Liver (tissue), 9 donors: Measurements from ENCODE around the gene RRP8. TPM values are rescaled to one million over a fixed set of nuclear protein-coding genes. Genes with fewer than 3 reads are reported as not detected.
A peak's percentile ranks its signal among the peaks of the same experiment; 100 is the strongest.

Source experiments
- DNase-seq: peaks from one replicate; pipeline ENCODE4 v3.0.0-alpha.2; 2017; ENCODE audit warnings: low spot score
- H3K27ac ChIP-seq, 2 donors: one replicate each; pipeline ENCODE4 v1.7.0; 2013; ENCODE audit warnings: inconsistent platforms in 2 of 2, low read length in 2 of 2, control low read depth in 1 of 2, low read depth in 1 of 2, mild to moderate bottlenecking in 1 of 2
- H3K27me3 ChIP-seq, 4 donors: one replicate each; pipeline versions ENCODE4 v1.6.1 to v1.7.0; 2013; ENCODE audit warnings: low read length in 3 of 4, inconsistent platforms in 1 of 4, mild to moderate bottlenecking in 1 of 4, moderate library complexity in 1 of 4; ENCODE audit not compliant: control insufficient read depth in 4 of 4, insufficient read depth in 4 of 4
- H3K36me3 ChIP-seq, 4 donors: one replicate each; pipeline versions ENCODE4 v1.6.1 to v1.7.0; 2013; ENCODE audit warnings: low read length in 3 of 4, mild to moderate bottlenecking in 3 of 4, low read depth in 1 of 4, moderate library complexity in 1 of 4; ENCODE audit not compliant: control insufficient read depth in 4 of 4, insufficient read depth in 3 of 4
- H3K4me1 ChIP-seq, 4 donors: one replicate each; pipeline versions ENCODE4 v1.6.1 to v1.7.0; 2013; ENCODE audit warnings: low read length in 3 of 4, mild to moderate bottlenecking in 3 of 4, moderate library complexity in 1 of 4; ENCODE audit not compliant: control insufficient read depth in 4 of 4, insufficient read depth in 4 of 4
- H3K4me3 ChIP-seq, 3 donors: one replicate each; pipeline versions ENCODE4 v1.6.1 to v1.7.0; 2013; ENCODE audit warnings: low read length in 3 of 3, control low read depth in 1 of 3, low read depth in 1 of 3, mild to moderate bottlenecking in 1 of 3
- H3K9ac ChIP-seq, 2 donors: one replicate each; pipeline ENCODE4 v1.7.0; 2013; ENCODE audit warnings: low read length in 2 of 2, mild to moderate bottlenecking in 2 of 2, moderate library complexity in 2 of 2, control low read depth in 1 of 2, low read depth in 1 of 2
- H3K9me3 ChIP-seq, 4 donors: one replicate each; pipeline versions ENCODE4 v1.6.1 to v1.7.0; 2013; ENCODE audit warnings: low read length in 3 of 4; ENCODE audit not compliant: control insufficient read depth in 4 of 4
- EGR1 ChIP-seq, 2 donors: IDR thresholded peaks; 2 replicates each; pipeline ENCODE4 v1.6.1; 2016 to 2018; ENCODE audit warnings: antibody characterized with exemption in 2 of 2, low read depth in 2 of 2
- FOXA1 ChIP-seq: IDR thresholded peaks from 2 replicates; pipeline ENCODE4 v1.6.1; 2016; ENCODE audit warnings: antibody characterized with exemption
- FOXA2 ChIP-seq: IDR thresholded peaks from 2 replicates; pipeline ENCODE4 v1.6.1; 2016; ENCODE audit warnings: antibody characterized with exemption
- GABPA ChIP-seq, 2 donors: IDR thresholded peaks in 1 of 2; conservative IDR thresholded peaks in 1 of 2; 2 replicates each; pipeline ENCODE4 v1.6.1; 2016; ENCODE audit warnings: antibody characterized with exemption in 2 of 2, mild to moderate bottlenecking in 1 of 2, moderate library complexity in 1 of 2
- HNF4A ChIP-seq, 2 donors: conservative IDR thresholded peaks; 2 replicates each; pipeline ENCODE4 v1.6.1; 2016; ENCODE audit warnings: antibody characterized with exemption in 2 of 2, mild to moderate bottlenecking in 2 of 2
- HNF4G ChIP-seq: IDR thresholded peaks from 2 replicates; pipeline ENCODE4 v1.6.1; 2016; ENCODE audit warnings: antibody characterized with exemption
- JUND ChIP-seq, 2 donors: IDR thresholded peaks; 2 replicates each; pipeline ENCODE4 v1.6.1; 2016; ENCODE audit warnings: antibody characterized with exemption in 2 of 2
- NR2F2 ChIP-seq: IDR thresholded peaks from 2 replicates; pipeline ENCODE4 v1.6.1; 2016; ENCODE audit warnings: antibody characterized with exemption
- RAD21 ChIP-seq, 2 donors: IDR thresholded peaks; 2 replicates each; pipeline ENCODE4 v1.6.1; 2016; ENCODE audit warnings: antibody characterized with exemption in 2 of 2, mild to moderate bottlenecking in 2 of 2
- RXRA ChIP-seq, 2 donors: IDR thresholded peaks; 2 replicates each; pipeline ENCODE4 v1.6.1; 2017 to 2018; ENCODE audit warnings: antibody characterized with exemption in 2 of 2, mild to moderate bottlenecking in 1 of 2
- SP1 ChIP-seq: IDR thresholded peaks from 2 replicates; pipeline ENCODE4 v1.6.1; 2018; ENCODE audit warnings: antibody characterized with exemption, mild to moderate bottlenecking
- YY1 ChIP-seq: IDR thresholded peaks from 2 replicates; pipeline ENCODE4 v1.6.1; 2016; ENCODE audit warnings: antibody characterized with exemption, mild to moderate bottlenecking
- WGBS: extraction: QIAGEN DNeasy Blood & Tissue Kit; methylation state at CpG from one replicate; pipeline ENCODE4 v1.1.7; 2013; 5-methylcytosine and 5-hydroxymethylcytosine counted together
- polyA plus RNA-seq, 2 donors: library from polyadenylated mRNA; stranded (reverse) in 1 of 2; unstranded in 1 of 2; fragments of 200-250 nt in 1 of 2; fragments of >200 nt in 1 of 2; fragmentation: Nextera tagmentation in 1 of 2; extraction: Ambion mirVana in 1 of 2; gene quantifications; one replicate each; pipeline versions ENCODE4 v1.2.1 to v1.2.3, GENCODE V29; 2013 to 2015
- total RNA-seq, 2 donors: library from RNA; depleted of rRNA; stranded (reverse); fragments of >200 nt; gene quantifications; one replicate each; pipeline ENCODE4 v1.2.3, GENCODE V29; 2014
- TF ChIP-seq, protein P1 (sequence below): IDR thresholded peaks from 2 replicates; pipeline ENCODE4 v1.6.1; 2016; ENCODE audit warnings: antibody characterized with exemption, mild to moderate bottlenecking
- TF ChIP-seq, protein P2 (sequence below): IDR thresholded peaks from 2 replicates; pipeline ENCODE4 v1.6.1; 2016; ENCODE audit warnings: antibody characterized with exemption
- TF ChIP-seq, protein P3 (sequence below): IDR thresholded peaks from 2 replicates; pipeline ENCODE4 v1.6.1; 2016; ENCODE audit warnings: antibody characterized with exemption
- TF ChIP-seq, protein P4 (sequence below): fragments of 150-350 bp; IDR thresholded peaks from 2 replicates; pipeline ENCODE4 v1.5.1; 2017; ENCODE audit warnings: improper control_type of control experiment, low read depth, low read length; ENCODE audit not compliant: missing input control
- donor health status: healthy.
- donor health status: healthy.
- donor health status: healthy.
- donor health status: healthy.
- donor health status: healthy.

The RRP8 gene
- total and polyA plus RNA-seq, 4 donors: 10.3 to 12.6 (median 11.2) TPM

DNA sequence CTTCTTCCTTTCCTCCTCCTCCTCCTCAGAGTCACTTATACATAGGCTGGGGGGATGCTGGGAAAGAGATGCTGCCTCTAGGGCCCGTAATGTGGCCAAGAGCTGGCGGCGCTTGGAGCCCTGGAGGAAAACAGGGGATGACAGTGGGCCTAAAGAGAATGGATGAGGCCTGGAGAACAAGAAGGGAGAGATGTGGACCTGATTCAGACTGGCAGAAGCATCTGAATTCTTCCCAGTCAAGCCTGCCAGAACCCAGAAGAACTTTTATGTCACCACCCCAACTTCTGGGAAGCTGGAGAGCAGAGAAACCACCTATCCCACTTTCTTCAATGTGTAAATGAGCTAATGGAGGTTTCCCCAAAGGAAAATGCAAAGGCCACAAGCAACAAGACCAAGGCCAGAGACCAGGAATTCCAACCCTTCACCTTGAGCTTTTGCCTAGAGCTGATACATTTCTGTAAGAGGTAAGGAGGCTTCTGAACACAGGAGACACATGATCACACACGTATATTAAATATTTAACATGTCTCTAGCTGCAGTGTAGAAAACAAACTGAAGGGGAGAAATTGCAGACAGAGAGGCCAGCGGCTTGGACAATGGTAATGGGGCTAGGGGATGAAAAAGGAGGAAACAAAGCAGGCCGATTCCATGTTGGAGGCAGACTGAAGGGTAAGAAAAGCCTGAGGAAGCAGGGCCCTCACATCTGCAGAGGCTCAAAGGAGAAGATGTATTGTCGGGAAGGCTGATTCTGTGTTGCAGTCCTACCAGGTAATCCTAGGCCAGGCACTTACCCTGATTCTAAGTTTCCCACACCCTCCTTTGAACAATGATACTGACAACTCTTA, 1.1 kb downstream of the RRP8 start:
- Histone ChIP-seq H3K36me3 (peaks cover 0 to 26% (median 16%) of the 10 kb centered on the region in 4 donors), H3K4me1 (peaks cover 11 to 68% (median 52%) of the 10 kb centered on the region in 4 donors), H3K27ac (peak overlapping the region in 1 of 2 donors; percentile 66), H3K9ac (peak overlapping the region; percentile 97 to 98), H3K9me3 (no peaks in the 10 kb centered on the region), H3K27me3 (no peaks in the 10 kb centered on the region), H3K4me3 (peak overlapping the region; percentile 59 to 98 (median 70))
- TF ChIP-seq EGR1 (IDR thresholded peaks at IDR 0.05; ENCODE audit: low read depth in 2 of 2) (no peak), HNF4G (no peak), GABPA (IDR thresholded peaks at IDR 0.05 in 1 of 2, conservative IDR thresholded peaks at IDR 0.05 in 1 of 2) (no peak), FOXA2 (no peak), FOXA1 (no peak), YY1 (no peak), HNF4A (conservative IDR thresholded peaks at IDR 0.05) (no peak), SP1 (no peak), JUND (IDR thresholded peaks at IDR 0.05) (no peak), RXRA (IDR thresholded peaks at IDR 0.05) (no peak), RAD21 (IDR thresholded peaks at IDR 0.05) (no peak), NR2F2 (no peak)
- TF ChIP-seq, protein P1, sequence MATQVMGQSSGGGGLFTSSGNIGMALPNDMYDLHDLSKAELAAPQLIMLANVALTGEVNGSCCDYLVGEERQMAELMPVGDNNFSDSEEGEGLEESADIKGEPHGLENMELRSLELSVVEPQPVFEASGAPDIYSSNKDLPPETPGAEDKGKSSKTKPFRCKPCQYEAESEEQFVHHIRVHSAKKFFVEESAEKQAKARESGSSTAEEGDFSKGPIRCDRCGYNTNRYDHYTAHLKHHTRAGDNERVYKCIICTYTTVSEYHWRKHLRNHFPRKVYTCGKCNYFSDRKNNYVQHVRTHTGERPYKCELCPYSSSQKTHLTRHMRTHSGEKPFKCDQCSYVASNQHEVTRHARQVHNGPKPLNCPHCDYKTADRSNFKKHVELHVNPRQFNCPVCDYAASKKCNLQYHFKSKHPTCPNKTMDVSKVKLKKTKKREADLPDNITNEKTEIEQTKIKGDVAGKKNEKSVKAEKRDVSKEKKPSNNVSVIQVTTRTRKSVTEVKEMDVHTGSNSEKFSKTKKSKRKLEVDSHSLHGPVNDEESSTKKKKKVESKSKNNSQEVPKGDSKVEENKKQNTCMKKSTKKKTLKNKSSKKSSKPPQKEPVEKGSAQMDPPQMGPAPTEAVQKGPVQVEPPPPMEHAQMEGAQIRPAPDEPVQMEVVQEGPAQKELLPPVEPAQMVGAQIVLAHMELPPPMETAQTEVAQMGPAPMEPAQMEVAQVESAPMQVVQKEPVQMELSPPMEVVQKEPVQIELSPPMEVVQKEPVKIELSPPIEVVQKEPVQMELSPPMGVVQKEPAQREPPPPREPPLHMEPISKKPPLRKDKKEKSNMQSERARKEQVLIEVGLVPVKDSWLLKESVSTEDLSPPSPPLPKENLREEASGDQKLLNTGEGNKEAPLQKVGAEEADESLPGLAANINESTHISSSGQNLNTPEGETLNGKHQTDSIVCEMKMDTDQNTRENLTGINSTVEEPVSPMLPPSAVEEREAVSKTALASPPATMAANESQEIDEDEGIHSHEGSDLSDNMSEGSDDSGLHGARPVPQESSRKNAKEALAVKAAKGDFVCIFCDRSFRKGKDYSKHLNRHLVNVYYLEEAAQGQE: no peak
- TF ChIP-seq, protein P2, sequence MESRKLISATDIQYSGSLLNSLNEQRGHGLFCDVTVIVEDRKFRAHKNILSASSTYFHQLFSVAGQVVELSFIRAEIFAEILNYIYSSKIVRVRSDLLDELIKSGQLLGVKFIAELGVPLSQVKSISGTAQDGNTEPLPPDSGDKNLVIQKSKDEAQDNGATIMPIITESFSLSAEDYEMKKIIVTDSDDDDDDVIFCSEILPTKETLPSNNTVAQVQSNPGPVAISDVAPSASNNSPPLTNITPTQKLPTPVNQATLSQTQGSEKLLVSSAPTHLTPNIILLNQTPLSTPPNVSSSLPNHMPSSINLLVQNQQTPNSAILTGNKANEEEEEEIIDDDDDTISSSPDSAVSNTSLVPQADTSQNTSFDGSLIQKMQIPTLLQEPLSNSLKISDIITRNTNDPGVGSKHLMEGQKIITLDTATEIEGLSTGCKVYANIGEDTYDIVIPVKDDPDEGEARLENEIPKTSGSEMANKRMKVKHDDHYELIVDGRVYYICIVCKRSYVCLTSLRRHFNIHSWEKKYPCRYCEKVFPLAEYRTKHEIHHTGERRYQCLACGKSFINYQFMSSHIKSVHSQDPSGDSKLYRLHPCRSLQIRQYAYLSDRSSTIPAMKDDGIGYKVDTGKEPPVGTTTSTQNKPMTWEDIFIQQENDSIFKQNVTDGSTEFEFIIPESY: no peak
- TF ChIP-seq, protein P3, sequence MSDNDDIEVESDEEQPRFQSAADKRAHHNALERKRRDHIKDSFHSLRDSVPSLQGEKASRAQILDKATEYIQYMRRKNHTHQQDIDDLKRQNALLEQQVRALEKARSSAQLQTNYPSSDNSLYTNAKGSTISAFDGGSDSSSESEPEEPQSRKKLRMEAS: no peak
- TF ChIP-seq, protein P4, sequence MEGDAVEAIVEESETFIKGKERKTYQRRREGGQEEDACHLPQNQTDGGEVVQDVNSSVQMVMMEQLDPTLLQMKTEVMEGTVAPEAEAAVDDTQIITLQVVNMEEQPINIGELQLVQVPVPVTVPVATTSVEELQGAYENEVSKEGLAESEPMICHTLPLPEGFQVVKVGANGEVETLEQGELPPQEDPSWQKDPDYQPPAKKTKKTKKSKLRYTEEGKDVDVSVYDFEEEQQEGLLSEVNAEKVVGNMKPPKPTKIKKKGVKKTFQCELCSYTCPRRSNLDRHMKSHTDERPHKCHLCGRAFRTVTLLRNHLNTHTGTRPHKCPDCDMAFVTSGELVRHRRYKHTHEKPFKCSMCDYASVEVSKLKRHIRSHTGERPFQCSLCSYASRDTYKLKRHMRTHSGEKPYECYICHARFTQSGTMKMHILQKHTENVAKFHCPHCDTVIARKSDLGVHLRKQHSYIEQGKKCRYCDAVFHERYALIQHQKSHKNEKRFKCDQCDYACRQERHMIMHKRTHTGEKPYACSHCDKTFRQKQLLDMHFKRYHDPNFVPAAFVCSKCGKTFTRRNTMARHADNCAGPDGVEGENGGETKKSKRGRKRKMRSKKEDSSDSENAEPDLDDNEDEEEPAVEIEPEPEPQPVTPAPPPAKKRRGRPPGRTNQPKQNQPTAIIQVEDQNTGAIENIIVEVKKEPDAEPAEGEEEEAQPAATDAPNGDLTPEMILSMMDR: no peak
- 59% methylated on average over 7 of the region's 7 CpGs for WGBS
- peak; percentile 32 for DNase-seq
